ENCODE results near the gene EXOC5. TPM values are rescaled to one million over a fixed set of nuclear protein-coding genes. Genes with fewer than 3 reads are reported as not detected.

Gene EXOC5
- polyA plus RNA-seq, 1 donor (not counting 4 experiments of a cell fraction or from before 2014, with no cell fraction given) = 48.2 TPM

- dilution Hi-C loops (cut with MboI; ENCODE audit: extremely low pct_ligation_motif_present, low sequenced_read_pairs) = no loop called here
- Histone ChIP-seq H3K27me3 (ENCODE audit: control insufficient read depth, extremely low read depth, insufficient read depth, low read length) (no peaks in the 10 kb centered on the region), H4K20me1 (ENCODE audit: control insufficient read depth, extremely low read depth, insufficient read depth, low read length) (no peaks in the 10 kb centered on the region), H3K79me2 (ENCODE audit: control insufficient read depth, insufficient read depth, low read length) (peaks cover 28% of the 10 kb centered on the region), H3K4me2 (ENCODE audit: control insufficient read depth, extremely low read depth, insufficient read depth, low read depth, low read length) (no peak overlapping the region), H3K9me3 (ENCODE audit: control insufficient read depth, low read depth, low read length) (no peaks in the 10 kb centered on the region), H3K36me3 (ENCODE audit: control insufficient read depth in 2 of 2, extremely low read depth in 1 of 2, insufficient read depth in 2 of 2, low read length in 2 of 2) (peaks cover 9 to 12% of the 10 kb centered on the region in 2 experiments), H3K27ac (ENCODE audit: control insufficient read depth, insufficient read depth, low read length) (no peak overlapping the region), H3K9ac (ENCODE audit: control insufficient read depth, extremely low read depth, insufficient read depth, low read length) (no peak overlapping the region), H2AFZ (ENCODE audit: control insufficient read depth, low read length) (no peak overlapping the region), H3K9me1 (ENCODE audit: control insufficient read depth, extremely low read depth, insufficient read depth, low read length) (peaks cover 2% of the 10 kb centered on the region), H3K4me1 (ENCODE audit: control insufficient read depth, extremely low read depth, insufficient read depth, low read length) (no peaks in the 10 kb centered on the region), H3K4me3 (ENCODE audit: control insufficient read depth in 2 of 3, extremely low read depth in 1 of 3, insufficient read depth in 2 of 3, low read depth in 1 of 3, low read length in 3 of 3) (no peak overlapping the region)
- TF ChIP-seq CTCF (optimal IDR thresholded peaks at IDR 0.05 in 1 of 3, IDR thresholded peaks at IDR 0.05 in 1 of 3, conservative IDR thresholded peaks at IDR 0.05 in 1 of 3; ENCODE audit: extremely low read depth in 1 of 3, insufficient read depth in 2 of 3, low read length in 3 of 3) = no peak
- TF ChIP-seq EZH2 (IDR thresholded peaks at IDR 0.05; ENCODE audit: low read length) = no peak
- no peak for FAIRE-seq
- DNase-seq (ENCODE audit: low read depth, low spot score) = no peak
Observed at GRCh38 chr14:57277062-57277461, 8.4 kb upstream of the EXOC5 start.

- peaks cover 9% of the 10 kb centered on the region for H3K4me1 ChIP-seq (ENCODE audit: control insufficient read depth, extremely low read depth, insufficient read depth, low read length)
- no peak overlapping the region for H3K4me3 ChIP-seq (ENCODE audit: control insufficient read depth in 2 of 3, extremely low read depth in 1 of 3, insufficient read depth in 2 of 3, low read depth in 1 of 3, low read length in 3 of 3)
- H3K36me3 ChIP-seq (ENCODE audit: control insufficient read depth in 2 of 2, extremely low read depth in 1 of 2, insufficient read depth in 2 of 2, low read length in 2 of 2) = peaks cover 8 to 9% of the 10 kb centered on the region in 2 experiments
- peaks cover 47% of the 10 kb centered on the region for H3K79me2 ChIP-seq (ENCODE audit: control insufficient read depth, insufficient read depth, low read length)
- no peaks in the 10 kb centered on the region for H4K20me1 ChIP-seq (ENCODE audit: control insufficient read depth, extremely low read depth, insufficient read depth, low read length)
- no peak overlapping the region for H2AFZ ChIP-seq (ENCODE audit: control insufficient read depth, low read length)
- H3K9ac ChIP-seq (ENCODE audit: control insufficient read depth, extremely low read depth, insufficient read depth, low read length) = no peak overlapping the region
- H3K4me2 ChIP-seq (ENCODE audit: control insufficient read depth, extremely low read depth, insufficient read depth, low read depth, low read length) = no peak overlapping the region
- peaks cover 2% of the 10 kb centered on the region for H3K9me1 ChIP-seq (ENCODE audit: control insufficient read depth, extremely low read depth, insufficient read depth, low read length)
- dilution Hi-C loops (cut with MboI; ENCODE audit: extremely low pct_ligation_motif_present, low sequenced_read_pairs) = no loop called here
- no peaks in the 10 kb centered on the region for H3K27me3 ChIP-seq (ENCODE audit: control insufficient read depth, extremely low read depth, insufficient read depth, low read length)
- no peak overlapping the region for H3K27ac ChIP-seq (ENCODE audit: control insufficient read depth, insufficient read depth, low read length)
- TF ChIP-seq EZH2 (IDR thresholded peaks at IDR 0.05; ENCODE audit: low read length) (no peak), CTCF (optimal IDR thresholded peaks at IDR 0.05 in 1 of 3, IDR thresholded peaks at IDR 0.05 in 1 of 3, conservative IDR thresholded peaks at IDR 0.05 in 1 of 3; ENCODE audit: extremely low read depth in 1 of 3, insufficient read depth in 2 of 3, low read length in 3 of 3) (no peak)
- FAIRE-seq = no peak
- DNase-seq (ENCODE audit: low read depth, low spot score) = no peak
- no peaks in the 10 kb centered on the region for H3K9me3 ChIP-seq (ENCODE audit: control insufficient read depth, low read depth, low read length)
Observed at GRCh38 chr14:57275023-57275664, 6.4 kb upstream of the EXOC5 start.

Data from keratinocyte (primary cell).